ENCODE measurements around the gene PPY. TPM values are rescaled to one million over a fixed set of nuclear protein-coding genes. Genes with fewer than 3 reads are reported as not detected.
"Not testable (repeated sequence)": the region's sequence is repeated elsewhere in the genome, so short reads cannot be mapped to it uniquely, and the experiment has no call there.

PPY gene
- total RNA-seq, 1 donor from 2014 or later = not detected

DNA sequence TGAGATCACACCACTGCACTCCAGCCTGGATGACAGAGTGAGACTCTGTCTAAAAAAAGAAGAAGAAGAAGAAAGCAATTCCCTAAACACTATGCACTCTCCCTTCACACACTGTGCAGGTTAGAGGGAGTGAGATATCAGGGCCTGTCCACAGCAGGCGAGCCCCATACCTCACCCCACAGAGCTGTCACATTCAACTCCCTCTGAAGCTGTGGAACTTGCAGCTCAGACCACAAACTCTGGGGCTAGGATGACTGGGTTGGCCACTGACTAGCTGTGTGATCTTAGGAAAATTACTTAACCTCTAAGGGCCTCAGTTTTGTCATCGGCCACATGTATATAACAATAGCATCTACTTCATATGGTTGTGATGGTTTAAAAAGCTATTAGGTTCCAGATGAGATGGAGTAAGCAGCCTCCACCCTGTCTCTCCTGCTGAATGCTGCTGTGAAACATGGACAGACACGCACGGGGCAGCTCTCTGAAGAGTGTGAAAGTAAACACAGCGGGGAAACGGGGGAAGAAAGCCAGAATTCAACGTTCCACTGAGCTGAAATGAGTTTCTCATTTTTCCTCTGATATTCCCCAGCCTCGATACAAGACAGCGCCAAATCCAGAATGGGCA lies 25.1 kb upstream of the PPY start:
- DNase-seq (ENCODE audit: low spot score in 2 of 2) (no peak), FAIRE-seq (no peak)

DNA sequence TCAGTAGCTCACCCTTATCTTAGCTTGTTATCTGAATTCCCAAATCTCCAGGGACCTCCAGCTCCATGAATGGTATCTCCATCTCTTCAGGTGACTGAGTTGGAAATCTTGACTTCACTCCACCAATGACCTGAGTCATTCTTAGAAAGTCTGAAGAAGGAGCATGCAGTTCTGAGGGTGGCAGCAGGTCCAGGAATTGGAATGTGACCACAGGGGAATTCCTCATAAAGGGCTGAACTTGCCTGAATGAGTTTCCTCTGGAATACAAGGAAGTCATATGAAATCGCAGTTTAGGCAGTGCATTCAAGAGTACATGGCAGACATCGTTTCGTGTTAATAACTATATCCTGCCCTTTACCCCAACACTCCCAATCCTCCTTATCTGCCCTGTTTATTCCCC lies 24.0 kb upstream of the PPY start:
- FAIRE-seq = no peak
- DNase-seq (ENCODE audit: low spot score in 2 of 2) = no peak

DNA sequence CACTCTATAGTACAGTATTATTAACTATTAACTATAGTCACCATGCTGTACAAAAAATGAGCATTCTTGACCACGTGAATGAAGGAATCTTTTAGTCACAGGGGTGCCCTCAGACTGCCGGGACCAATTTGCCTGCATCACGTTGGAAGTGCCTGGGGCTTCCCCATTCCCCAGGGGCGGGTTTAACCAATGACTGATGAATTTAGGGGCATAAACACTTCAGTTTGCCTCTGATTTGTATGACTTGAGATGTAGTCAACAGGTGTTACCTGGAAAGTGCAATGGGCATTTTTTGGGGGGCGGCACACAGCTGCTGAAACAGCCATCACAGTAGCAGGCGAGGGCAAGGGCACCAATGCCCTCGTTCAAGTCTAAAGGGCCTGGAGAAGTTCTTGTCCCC lies 20.2 kb upstream of the PPY start:
- DNase-seq (ENCODE audit: low spot score in 2 of 2) = no peak
- FAIRE-seq = no peak

DNA sequence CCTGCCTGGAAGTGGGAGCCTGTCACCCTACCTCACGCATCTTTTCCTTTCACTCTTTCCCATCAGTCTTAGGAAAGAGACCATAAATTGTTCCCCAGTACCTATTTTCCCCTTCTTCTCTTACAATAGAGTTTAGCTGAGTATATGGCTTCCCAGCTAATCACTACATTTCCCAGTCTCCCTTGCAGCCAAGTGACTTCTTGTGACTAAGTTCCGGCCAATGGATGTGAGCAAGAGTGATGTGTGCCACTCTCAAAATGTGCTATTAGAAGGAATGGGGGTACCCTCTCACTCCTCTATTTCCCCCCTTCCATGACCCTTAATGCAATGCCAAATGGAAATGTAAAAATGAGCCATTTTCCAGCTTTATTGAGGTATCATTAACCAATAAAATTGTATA lies 19.7 kb upstream of the PPY start:
- no peak for FAIRE-seq

DNA sequence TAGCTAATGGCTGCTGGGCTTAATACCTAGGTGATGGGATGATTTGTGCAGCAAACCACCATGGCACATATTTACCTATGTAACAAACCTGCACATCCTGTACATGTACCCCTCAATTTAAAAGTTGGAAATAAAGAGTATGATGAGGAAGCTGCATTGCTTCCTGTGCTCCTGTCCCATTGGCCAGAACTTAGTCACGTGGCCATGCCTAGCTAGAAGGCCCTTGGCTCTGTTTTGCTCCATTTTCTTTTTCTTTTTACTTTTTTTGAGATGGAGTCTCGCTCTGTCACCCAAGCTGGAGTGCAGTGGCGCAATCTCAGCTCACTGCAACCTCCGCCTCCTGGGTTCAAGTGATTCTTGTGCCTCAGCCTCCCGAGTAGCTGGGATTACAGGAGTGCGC lies 19.0 kb upstream of the PPY start:
- FAIRE-seq; DNase-seq (ENCODE audit: low spot score in 2 of 2): not testable (repeated sequence)

More for the DNA sequence above, 19.7 kb upstream of the PPY start:
- DNase-seq (ENCODE audit: low spot score in 2 of 2) = no peak

DNA sequence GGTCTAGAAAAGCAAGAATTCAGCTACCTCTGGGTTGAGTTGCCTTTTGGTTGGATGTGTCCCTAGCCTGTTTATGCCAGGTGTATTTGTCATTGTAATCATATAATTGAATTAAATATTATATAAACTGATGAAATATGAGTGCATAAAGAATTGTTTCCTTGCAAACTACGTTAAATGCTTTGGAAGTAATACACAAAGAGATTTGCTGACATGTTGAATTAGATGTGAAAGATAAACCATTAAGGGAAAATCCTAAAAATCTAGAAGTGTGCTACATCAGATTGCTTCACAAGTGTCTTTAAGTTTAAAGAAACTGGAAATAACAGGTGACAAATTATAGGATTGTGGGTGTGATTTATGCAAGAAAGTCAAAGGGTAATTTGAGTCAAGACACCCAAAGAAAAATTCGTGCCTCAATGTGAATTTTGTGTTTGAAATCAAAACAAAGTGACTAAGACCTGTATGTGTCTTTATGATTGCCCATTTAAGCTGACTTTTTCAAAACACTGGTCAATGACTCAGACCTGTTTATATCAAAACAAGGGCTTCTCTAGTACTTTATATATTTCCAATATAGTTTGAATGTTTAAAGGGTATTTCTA lies 16.6 kb upstream of the PPY start:
- DNase-seq (ENCODE audit: low spot score in 2 of 2) (no peak), FAIRE-seq (no peak)

DNA sequence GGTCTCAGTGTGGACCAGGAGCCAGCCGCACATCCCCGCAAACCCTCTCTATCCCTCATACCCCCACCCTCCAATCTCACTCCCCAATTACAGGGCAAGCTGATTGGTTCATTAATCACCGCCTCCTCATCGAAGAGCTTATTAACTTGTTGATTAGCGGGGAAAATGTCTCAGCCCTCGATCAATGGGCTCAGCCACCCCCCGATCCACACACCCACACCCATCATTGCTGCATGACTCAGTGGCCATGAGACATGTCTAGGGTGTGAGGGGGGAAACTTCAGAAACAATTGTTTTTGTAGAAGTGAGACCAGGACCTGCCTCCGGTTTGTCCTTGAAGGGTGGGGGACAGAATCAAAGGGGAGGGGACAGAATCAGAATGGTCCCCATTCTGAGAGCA lies 13.9 kb upstream of the PPY start:
- DNase-seq (ENCODE audit: low spot score in 2 of 2) = no peak
- FAIRE-seq = no peak

DNA sequence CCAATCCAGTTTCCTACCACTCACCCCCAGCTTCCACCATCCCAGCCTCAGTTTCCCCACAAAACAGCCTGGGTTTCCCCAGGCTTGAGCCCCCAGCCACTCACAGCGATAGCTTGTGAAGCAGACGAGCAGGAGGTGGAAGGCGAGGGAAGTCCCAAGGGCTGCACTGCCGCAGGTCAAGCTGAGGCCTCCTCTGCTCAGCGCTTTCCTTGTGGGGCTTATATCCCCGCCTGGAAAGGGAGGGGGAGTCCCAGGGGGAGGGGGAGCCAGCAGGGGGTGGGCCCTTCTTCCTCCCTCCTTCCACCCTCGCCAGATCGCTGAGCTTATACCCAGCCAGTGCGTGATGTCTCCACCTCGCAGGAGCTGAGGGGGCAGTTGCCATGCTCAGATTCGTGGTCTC lies 11.5 kb upstream of the PPY start, which contains the start of gene PYY:
Gene PYY, minus strand, starts transcription at position 195 of the 400 bp plus-strand sequence. CDS start 457 bp downstream, outside the sequence.
- DNase-seq (ENCODE audit: low spot score in 2 of 2) (no peak), FAIRE-seq (no peak)

DNA sequence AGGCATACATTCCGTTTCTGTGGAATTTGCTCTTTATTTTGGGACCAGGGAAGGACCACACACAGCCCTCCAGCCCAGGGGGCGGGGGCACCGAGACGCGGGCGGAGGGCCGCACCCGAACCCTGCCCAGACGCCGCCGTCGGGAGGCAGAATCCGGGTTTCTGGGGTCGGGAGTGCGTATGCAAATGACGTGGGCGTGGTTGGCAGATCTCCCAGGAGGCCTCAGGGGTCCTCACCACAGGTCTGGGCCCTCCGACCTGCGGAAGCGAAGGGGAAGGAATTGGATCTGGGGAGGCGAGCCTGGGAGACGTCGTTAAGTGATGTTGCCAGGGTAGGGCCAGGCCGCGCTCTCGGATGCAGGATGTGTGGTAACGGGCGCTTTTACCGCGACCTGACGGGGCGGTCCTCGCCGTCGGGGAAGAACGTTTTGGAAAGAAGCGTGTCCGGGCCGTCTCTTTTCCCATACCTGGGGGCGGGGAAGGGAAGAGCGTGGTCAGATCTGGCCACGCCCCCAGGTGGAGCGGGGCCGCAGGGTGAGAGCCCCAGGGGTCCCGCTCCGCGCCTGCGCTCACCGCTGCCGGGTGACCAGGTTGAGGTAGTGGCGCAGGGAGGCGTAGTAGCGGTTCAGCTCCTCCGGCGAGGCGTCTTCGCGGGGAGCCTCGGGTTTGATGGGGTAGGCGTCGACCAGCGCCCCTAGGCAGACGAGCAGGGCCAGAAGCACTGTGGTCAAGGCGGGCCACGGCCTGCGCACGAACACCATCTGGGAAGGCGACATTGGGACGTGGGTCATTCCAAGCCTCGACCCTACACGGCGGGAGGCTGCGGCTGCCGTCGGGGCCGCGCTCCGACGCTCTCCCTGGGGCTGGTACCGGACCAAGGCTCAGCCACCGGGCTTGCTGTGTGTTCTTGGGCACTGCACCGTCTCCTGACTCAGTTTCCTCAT lies 10.7 kb upstream of the PPY start:
- DNase-seq (ENCODE audit: low spot score in 2 of 2) = no peak
- no peak for FAIRE-seq

DNA sequence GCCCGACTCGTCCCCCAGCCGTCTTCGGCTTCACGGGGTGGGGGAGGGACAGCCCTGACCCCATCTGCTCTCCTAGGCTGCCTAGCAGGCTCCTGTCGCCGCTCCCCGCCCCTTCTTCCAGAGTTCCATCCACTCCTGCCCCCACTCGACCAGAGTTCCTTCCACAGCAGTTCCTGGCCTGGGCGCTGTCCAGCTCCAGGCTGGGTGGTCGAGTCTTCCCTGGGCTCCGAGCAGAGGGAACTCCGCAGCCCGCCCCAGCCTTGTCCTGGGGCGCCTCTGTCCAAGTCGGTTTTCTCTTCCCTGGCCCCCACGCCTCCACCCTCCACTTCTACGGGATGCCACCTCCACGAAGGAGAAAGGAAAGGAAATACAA lies 10.1 kb upstream of the PPY start:
- DNase-seq (ENCODE audit: low spot score in 2 of 2) (no peak), FAIRE-seq (no peak)

DNA sequence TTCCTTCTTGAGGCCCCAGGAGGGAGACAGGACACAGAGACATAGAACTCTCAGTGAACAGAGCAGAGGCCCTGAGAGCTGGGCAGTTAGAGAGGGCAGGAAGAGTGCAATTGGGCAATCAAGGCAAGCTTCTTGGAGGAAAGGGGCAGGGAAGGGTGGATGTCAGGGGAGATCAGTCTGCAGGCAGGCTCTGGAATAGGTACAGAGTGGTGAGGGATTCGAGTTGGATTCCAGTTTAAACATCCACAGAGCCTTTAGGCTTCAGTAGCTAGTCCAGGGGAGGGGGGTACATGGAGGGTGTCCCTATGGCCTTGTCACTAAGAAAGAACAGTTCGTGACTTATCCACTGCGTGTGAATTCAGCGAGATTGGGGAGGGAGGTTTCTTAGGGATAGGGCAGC lies 9.5 kb upstream of the PPY start:
- no peak for FAIRE-seq

DNA sequence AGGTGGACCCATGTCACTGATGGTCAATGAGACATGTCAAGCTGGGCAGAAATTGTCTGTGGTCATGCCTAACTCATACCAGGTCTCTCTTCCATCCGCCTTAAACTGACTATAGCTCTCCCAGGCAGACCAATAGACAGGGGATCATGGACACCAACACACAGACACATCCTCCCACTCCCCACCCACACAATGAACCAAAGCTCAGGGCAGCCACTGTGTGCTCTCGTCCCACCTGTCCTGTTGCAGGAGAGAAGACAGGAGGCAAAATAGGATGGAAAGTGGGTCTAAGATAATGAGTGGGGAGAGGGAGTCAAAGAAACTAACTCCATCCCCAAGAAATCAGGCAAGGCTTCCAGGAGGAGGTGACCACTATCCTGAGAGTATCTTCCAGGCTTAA lies 8.3 kb upstream of the PPY start:
- DNase-seq (ENCODE audit: low spot score in 2 of 2) = no peak
- FAIRE-seq = no peak

More for the DNA sequence above, 9.5 kb upstream of the PPY start:
- DNase-seq (ENCODE audit: low spot score in 2 of 2) = no peak

DNA sequence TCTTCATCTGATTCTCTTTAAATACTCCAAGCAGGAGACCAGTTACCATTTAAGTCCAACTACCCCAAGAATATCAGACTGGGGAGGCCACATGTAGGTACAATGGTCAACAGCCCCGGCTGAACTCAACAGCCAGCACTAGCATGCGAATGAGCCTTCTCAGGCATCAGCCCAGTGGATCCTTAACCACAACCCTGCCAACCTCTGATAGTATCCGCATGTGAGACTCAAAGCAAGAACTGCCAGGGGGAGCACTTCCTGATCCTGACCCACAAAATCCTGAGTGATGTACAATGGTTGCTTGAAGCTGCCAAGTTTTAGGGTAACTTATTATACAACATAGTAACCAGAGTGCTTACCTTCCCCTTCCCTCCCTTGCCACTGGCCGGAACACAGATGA lies 7.5 kb upstream of the PPY start:
- FAIRE-seq (no peak), DNase-seq (ENCODE audit: low spot score in 2 of 2) (no peak)

DNA sequence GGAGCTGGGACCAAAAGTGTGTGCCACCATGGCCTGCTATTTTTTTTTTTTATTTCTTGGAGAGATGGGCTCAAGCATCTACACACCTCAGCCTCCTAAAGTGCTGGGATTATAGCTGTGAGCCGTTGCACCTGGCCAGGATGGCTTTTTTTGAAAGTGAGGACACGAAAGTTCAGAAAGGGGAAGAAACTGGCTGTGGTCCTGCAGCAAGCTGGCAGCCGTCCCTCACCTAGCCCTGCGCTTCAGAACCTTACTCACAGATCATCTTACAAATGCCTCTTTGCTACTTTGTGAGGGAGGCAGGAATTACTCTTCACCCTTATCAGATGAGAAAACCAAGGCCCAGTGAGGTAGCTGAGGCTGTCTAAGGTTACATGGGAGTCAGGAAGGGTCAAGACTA lies 4.5 kb upstream of the PPY start:
- FAIRE-seq (no peak), DNase-seq (ENCODE audit: low spot score in 2 of 2) (no peak)

DNA sequence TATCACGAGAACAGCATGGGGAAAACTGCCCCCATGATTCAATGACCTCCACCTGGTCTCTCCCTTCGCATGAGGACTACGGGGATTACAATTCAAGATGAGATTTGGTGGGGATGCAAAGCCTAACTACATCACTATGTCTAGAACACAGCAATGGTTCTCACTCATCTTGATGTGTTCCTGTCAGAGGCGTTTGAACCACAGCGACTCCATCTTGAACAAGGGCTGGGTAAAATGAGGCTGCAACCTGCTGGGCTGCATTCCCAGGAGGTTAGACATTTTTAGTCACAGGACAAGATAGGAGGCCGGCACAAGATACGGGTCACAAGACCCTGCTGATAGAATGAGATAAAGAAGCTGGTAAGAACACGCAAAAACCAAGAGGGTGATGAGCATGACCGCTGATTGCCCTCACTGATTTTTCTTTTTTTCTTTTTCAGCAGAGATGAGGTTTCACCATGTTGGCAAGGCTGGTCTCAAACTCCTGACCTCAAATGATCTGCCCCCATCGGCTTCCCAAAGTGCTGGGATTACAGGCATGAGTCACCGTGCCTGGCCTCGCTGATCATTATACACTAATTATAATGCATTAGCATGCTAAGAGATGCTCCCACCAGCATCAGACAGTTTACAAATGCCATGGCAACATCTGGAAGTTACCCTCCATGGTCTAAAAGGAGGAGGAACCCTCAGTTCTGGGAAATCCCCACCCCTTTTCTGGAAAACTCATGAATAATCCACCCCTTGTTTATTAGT lies 3.0 kb upstream of the PPY start:
- DNase-seq (ENCODE audit: low spot score in 2 of 2) (no peak), FAIRE-seq (no peak)

DNA sequence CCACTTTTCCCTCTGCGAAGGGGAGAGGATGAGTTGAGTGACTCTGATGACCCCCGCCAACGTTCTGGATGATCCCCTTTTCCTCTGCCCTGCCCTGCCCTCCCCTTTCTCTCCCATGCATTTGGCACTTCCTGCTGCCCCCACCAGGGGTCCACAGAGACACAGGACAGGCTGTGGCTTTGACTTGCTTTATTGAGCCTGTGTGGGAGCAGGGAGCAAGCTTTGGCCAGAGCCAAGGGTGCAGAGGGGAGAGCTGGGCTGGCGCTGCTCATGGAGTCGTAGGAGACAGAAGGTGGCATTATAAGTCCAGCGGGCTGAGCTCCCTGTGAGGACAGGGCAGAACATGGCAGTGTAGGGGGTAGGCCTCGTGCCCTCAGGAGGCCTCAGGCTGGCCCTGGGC lies 1.6 kb downstream of the PPY start:
- FAIRE-seq (no peak), DNase-seq (ENCODE audit: low spot score in 2 of 2) (no peak)

DNA sequence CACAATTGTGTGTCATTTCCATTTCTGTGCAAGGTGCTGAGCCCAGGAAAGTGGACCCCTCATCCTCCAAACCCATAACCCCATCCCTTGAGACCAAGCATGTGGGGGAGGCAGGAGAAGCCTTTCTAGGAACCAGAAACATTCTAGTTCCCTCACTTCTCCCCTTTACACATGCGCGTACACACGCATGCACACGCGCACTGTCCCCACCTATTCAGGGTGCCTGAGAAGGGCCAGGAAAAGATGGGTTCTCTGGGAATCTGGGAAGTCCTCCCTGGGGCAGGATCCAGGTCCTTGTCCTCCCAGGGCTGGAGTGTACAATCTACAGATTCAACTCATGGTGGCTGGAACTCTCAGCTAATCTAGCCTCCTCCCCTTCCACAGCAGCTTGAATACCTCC lies 2.4 kb downstream of the PPY start:
- DNase-seq (ENCODE audit: low spot score in 2 of 2) (no peak), FAIRE-seq (no peak)

DNA sequence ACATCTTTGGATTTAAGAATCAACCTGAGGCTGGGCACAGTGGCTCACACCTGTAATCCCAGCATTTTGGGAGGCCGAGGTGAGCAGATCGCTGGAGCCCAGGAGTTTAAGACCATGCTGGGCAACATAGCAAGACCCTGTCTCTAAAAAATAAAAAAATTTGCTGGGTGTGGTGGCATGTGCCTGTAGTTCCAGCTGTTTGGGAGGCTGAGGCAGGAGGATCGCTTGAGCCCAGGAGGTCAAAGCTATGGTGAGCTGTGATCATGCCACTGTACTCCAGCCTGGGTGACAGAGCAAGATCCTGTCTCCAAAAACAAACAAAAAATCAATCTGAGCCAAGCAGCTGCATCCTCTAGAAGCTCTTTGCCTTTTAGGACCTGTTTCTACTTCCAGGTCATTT lies 2.8 kb downstream of the PPY start:
- not testable (repeated sequence) for FAIRE-seq; DNase-seq (ENCODE audit: low spot score in 2 of 2)

DNA sequence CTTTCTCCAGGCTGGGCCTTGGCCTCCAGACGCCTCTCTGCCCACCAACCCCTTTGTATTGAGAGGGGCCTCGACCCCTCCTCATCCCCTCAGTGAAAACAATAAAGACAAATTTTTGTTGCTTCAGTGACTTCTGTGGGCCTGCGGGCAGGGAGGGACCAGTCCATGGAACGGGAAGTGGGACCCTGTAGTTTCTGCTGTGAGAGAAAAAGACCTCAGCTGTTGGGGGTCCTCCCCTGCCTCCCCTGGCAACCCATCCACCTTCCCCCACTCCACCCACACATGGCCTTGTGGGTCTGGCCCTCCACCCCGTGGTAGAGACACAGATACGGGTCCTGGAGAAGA lies 3.5 kb downstream of the PPY start:
- DNase-seq (ENCODE audit: low spot score in 2 of 2) (no peak), FAIRE-seq (no peak)

DNA sequence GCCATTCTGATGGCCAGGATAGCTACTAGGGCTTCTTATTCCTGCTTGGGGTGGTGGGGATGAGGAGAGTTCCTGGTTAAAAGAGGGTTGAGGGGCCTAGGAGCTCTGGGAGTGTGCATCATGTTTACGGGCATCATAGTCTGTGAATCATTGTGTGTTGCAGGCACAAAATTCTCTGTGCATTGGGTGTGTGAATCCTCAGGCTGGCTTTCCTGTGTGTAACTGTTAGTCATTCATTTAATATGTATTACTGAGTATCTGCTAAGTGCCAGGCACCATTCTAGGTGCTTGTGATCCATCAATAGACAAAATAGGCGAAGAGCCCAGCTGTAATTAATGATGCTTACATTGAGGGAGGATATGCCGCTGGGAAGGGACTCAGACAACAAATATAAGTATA lies 5.8 kb downstream of the PPY start:
- no peak for FAIRE-seq
- DNase-seq (ENCODE audit: low spot score in 2 of 2) = no peak

DNA sequence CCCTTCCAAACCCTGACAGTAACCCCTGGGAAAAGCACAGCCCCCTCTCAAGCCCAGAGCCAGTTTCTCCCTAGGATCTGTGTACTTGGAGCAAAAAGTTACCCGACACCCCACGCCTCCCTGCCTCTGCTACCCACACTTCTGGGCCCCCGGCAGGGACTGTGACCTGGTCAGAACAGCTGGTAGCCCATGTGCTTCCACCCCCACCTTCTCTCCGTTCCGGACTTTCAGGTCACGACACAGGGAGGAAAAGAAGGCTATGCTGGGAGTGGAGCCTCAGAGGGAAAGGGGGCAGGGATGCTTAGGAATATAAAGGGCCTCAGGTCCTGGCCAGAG lies 6.4 kb downstream of the PPY start:
- no peak for FAIRE-seq

More for the DNA sequence above, 6.4 kb downstream of the PPY start:
- no peak for DNase-seq (ENCODE audit: low spot score in 2 of 2)
